Measurements from ENCODE around the gene MSI2.

The MSI2 gene

GRCh38 chr17:57341611-57342540 is 85.6 kb downstream of the MSI2 start:
- DNase-seq (ENCODE audit: low read depth, low spot score), result no peak

GRCh38 chr17:57342963-57343589 is 86.8 kb downstream of the MSI2 start:
- DNase-seq (ENCODE audit: low read depth, low spot score), result no peak

- DNase-seq (ENCODE audit: low read depth, low spot score), result no peak
Observed at GRCh38 chr17:57343717-57344116, 87.4 kb downstream of the MSI2 start.

GRCh38 chr17:57344261-57344660 is 87.9 kb downstream of the MSI2 start:
- no peak for DNase-seq (ENCODE audit: low read depth, low spot score)

- no peak for DNase-seq (ENCODE audit: low read depth, low spot score)
Observed at GRCh38 chr17:57349541-57350247, 93.4 kb downstream of the MSI2 start.

GRCh38 chr17:57350266-57350665 is 93.9 kb downstream of the MSI2 start:
- DNase-seq (ENCODE audit: low read depth, low spot score), result no peak

DNA sequence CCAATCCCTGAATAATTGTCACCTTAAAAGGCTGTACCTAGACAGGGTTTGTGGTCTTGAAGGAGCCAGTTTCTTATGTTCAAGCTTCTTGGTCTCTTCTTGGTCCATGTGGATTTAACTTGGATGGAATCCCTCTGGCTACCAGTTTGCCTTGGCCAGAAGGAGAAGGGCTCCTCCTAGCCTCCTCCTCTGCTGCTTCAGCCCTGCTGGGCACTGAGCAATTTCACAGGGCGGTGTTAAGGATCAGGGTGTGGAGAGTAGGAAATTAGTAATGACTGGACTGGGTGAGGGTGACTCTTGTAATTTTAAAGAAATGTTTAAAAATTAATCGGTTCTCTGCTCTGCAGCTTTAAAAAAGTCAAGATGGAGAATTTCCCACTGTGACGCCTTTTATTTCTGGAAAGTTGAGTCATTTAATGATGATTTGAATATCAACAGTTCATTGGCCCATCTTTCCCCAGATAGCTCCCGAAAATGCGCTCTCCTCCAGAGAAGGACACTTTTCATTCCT is 96.4 kb downstream of the MSI2 start:
- DNase-seq (ENCODE audit: low read depth, low spot score), result no peak

GRCh38 chr17:57354673-57355072 is 98.3 kb downstream of the MSI2 start:
- no peak for DNase-seq (ENCODE audit: low read depth, low spot score)

DNA sequence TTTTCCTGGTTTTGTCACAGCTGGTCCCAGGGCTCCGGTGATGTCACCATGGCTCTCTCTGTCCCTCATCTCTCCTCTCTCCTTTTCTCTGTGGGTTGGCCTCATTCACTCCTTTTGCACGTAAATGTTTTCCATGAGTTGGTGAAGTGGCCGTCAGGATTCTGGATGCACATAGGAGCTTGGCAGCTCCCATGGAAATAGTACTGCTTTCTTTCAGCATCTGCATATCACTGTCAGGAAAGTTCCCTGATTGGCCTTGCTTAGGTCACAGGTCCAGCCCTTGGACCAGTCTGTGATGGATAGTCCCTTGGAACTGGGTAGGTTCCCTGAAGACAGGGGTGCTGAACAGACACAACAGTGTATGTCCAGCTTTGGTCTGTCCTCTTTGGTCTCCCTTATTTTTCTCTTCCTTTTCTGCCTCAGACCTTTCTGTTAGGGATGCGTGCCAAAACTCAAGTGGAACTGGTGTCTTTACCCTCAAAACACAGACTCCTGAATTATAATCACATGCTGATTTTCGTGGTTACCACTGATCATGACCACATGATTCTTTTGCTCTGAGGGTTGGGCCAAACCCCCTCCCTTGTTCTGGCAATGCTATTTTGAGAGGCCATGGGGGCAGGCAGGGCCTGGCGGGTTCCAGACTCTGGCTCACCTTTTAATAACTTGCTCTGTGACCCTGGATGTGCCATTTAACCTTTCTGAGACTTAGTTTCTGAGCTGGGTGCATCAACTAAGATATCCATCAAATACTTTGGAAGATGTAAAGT is 99.0 kb downstream of the MSI2 start:
- DNase-seq (ENCODE audit: low read depth, low spot score), result no peak

DNA sequence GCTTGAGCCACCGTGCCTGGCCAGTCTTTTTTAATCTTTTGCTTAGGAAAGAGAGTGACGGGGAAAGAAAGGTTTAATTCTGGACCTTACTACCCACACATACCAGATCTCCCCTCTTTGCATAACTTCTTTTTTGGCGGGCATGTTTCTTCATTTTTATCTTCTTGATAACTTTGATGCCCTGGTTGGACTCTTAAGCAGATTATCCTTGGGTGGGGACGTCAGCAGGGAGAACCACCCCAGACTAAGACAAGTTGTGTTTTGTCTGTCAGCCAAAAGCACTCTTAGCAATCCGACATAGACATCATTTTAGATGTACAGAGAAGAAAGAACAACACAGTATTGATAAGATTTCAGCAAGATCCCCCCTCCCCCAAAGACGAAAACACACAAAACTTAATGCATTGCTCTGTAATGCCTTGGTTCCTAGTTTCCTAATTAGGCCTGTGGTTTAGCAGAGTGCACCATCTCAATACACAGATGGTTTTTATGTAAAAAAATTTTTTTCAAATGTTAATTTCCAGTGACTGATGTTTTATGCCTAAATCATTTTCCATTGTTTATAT is 99.9 kb downstream of the MSI2 start:
- DNase-seq (ENCODE audit: low read depth, low spot score), result no peak

GRCh38 chr17:57356719-57357391 is 100.5 kb downstream of the MSI2 start:
- DNase-seq (ENCODE audit: low read depth, low spot score), result no peak

DNA sequence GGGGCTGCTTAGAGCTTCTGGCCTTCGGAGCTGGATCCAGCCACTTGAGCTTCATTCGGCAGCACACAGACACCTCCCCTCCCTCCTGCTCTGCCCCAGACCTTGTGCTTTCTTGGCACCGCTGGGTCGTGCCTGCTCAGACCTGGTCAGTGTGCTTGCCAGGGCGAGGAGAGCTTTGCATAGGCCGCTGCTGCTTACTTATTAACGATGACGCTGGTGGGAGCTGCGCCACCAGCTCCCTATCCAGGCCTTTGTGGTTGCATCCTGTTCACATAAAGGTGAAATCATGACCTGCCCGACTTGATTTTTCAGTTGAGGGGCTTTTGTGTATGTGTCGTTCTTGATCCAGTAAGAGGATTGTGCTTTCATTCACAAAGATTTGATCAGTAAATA is 101.1 kb downstream of the MSI2 start:
- DNase-seq (ENCODE audit: low read depth, low spot score), result no peak

GRCh38 chr17:57357830-57358430 is 101.6 kb downstream of the MSI2 start:
- DNase-seq (ENCODE audit: low read depth, low spot score), result no peak

GRCh38 chr17:57360266-57360665 is 103.9 kb downstream of the MSI2 start:
- DNase-seq (ENCODE audit: low read depth, low spot score), result no peak

- no peak for DNase-seq (ENCODE audit: low read depth, low spot score)
Observed at GRCh38 chr17:57362797-57363556, 106.7 kb downstream of the MSI2 start.

DNA sequence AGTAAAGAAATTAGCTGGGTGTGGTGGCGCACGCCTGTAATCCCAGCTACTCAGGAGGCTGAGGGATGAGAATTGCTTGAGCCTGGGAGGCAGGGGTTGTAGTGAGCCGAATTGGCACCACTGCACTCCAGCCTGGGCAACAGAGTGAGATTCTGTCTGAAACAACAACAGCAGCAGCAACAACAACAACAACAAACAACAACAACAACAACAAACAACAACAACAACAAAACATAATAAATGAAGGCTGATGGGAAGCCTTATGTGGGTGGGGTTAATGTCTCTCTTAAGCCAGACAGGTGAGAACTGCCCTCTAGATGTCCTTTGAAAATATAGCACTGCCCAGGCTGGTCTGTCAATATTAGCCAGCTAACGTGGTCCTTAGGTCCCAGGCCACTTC is 107.3 kb downstream of the MSI2 start:
- DNase-seq (ENCODE audit: low read depth, low spot score), result no peak

DNA sequence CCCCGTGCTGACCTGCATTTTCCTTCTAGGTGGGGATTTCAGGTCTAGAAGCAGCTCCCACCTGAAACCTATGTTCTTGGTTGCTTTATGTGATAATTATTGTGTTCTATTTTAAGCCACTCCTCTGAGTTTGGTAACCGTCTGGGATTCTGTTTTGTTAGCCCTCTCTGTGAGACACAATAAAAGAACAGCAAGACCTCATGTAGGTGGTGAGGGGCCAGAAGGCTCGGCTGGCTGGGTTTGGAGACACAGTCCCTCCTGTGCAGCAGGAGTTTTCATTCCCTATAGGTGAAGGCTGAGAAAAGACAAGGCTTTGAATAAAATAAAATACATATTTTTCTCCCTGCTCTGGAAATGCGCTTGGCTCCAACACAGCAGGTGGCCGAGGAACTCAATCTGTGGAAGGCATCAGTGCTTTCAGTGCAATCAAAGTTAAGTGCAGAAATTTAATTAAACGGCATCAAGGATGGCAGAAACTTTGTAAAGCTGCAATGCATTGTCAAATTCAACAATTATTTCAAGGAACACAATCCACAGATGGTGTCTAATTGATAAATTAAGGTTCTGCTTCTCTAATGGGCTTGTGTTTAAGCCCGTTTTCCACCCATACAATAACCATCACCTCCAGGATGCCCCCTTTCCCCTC is 107.8 kb downstream of the MSI2 start:
- no peak for DNase-seq (ENCODE audit: low read depth, low spot score)

GRCh38 chr17:57365420-57365819 is 109.1 kb downstream of the MSI2 start:
- DNase-seq (ENCODE audit: low read depth, low spot score), result no peak

- DNase-seq (ENCODE audit: low read depth, low spot score), result no peak
Observed at GRCh38 chr17:57366177-57366557, 109.8 kb downstream of the MSI2 start.
